ENCODE measurements around the gene CASK. TPM values are rescaled to one million over a fixed set of nuclear protein-coding genes. Genes with fewer than 3 reads are reported as not detected.
A peak's percentile ranks its signal among the peaks of the same experiment; 100 is the strongest.

Gene CASK
- total RNA-seq, 1 donor: 65.6 TPM

DNA sequence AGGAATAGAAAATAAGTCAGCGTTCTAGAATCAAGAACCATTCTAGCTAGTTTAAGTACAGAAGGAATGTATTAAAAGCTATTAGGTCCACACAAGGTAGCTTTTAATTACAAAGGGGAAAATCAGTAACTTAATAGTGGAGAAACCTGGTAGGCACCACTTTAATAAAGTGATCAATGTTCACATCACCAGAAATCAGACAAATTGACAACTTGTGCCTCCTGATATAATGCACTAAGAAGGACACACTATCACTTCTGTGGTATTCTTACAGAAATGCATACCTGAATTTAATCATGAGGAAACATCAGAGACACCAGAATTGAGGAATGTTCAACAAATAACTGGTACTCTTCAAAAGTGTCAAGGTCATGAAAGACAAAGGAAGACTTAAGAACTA, 421.4 kb downstream of the CASK start:
- TF ChIP-seq, protein P1, sequence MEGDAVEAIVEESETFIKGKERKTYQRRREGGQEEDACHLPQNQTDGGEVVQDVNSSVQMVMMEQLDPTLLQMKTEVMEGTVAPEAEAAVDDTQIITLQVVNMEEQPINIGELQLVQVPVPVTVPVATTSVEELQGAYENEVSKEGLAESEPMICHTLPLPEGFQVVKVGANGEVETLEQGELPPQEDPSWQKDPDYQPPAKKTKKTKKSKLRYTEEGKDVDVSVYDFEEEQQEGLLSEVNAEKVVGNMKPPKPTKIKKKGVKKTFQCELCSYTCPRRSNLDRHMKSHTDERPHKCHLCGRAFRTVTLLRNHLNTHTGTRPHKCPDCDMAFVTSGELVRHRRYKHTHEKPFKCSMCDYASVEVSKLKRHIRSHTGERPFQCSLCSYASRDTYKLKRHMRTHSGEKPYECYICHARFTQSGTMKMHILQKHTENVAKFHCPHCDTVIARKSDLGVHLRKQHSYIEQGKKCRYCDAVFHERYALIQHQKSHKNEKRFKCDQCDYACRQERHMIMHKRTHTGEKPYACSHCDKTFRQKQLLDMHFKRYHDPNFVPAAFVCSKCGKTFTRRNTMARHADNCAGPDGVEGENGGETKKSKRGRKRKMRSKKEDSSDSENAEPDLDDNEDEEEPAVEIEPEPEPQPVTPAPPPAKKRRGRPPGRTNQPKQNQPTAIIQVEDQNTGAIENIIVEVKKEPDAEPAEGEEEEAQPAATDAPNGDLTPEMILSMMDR (IDR thresholded peaks at IDR 0.05; ENCODE audit: insufficient read depth, low read depth, low read length): no peak
- H3K4me3 ChIP-seq (ENCODE audit: low read depth, low read length): no peak overlapping the region
- no peak for DNase-seq (ENCODE audit: low read depth)

DNA sequence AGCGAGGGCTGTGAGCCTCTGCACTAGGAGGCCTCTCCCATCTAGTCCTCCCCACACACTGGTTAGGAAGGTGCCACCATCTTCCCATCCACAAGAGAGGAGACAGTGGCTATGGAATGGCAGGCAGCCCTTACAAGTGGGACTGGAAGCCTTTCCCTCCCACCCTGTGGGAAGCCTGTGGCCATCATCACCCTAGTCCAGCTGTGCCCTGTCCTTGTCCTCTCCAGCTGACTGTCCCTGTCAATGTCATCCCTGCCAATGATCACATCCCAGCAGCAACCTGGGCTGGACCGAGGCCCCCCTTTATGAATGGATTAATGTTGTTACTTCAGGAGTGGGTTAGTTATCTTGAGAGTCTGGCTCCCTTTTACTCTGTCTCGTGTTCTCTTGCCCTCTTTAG, 423.4 kb downstream of the CASK start:
- TF ChIP-seq, protein P1 (IDR thresholded peaks at IDR 0.05; ENCODE audit: insufficient read depth, low read depth, low read length): no peak
- DNase-seq (ENCODE audit: low read depth): no peak
- H3K4me3 ChIP-seq (ENCODE audit: low read depth, low read length): no peak overlapping the region

DNA sequence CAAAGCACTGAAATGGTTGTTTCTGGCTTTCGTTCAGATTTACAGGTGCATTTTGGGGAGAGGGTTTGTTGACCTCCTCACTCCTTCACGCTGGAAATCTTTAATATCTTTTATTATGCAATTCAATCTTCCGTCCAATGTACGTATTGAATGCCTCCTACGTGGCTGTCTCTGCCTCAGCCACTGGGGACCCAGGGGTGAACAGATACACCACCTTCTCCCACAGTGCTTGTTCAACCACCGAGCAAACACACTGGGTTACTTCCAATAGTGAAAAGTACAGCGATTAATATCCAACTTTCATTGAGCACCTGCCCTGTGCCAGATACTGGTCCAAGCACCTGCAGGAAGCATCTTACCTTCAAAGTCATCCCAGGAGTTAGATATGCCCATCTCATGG, 424.2 kb downstream of the CASK start:
- DNase-seq (ENCODE audit: low read depth): no peak
- TF ChIP-seq, protein P1 (IDR thresholded peaks at IDR 0.05; ENCODE audit: insufficient read depth, low read depth, low read length): no peak
- no peak overlapping the region for H3K4me3 ChIP-seq (ENCODE audit: low read depth, low read length)

DNA sequence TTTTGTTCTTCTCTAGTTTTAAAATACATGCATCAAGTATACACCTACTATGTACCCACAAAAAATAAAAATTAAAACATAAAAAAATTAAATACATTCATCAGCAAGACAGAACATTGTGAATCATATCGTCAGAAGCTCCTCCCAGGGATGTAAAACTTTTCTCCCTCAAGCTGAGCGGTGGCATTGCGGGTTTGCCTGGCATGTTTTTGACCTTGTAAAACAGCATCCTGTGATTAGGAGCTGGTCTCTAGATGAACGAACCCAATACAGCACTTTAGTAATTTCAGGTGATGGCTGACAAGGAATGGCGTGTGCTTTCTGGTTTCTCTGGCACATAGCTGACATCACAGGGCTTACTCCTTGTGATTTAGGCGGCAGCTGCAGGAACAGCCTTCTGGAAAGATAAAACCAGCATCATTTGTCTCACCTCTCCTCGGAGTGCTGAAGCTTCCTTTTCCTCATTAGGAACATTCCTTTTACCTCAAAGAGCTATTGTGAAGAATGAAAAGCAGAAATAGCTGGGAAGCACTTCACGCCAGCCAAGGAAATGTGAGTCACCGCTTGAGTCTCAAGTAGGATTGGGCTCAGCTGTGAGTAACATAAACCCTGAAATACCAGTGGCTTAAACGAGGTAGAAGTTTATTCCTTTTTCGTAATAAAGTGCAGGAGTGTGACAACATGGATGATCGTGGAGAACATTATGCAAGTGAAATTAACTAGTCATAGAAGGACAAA, 431.9 kb downstream of the CASK start:
- DNase-seq (ENCODE audit: low read depth): peak; percentile 96
- H3K4me3 ChIP-seq (ENCODE audit: low read depth, low read length): peak overlapping the region; percentile 35
- TF ChIP-seq, protein P1 (IDR thresholded peaks at IDR 0.05; ENCODE audit: insufficient read depth, low read depth, low read length): no peak

DNA sequence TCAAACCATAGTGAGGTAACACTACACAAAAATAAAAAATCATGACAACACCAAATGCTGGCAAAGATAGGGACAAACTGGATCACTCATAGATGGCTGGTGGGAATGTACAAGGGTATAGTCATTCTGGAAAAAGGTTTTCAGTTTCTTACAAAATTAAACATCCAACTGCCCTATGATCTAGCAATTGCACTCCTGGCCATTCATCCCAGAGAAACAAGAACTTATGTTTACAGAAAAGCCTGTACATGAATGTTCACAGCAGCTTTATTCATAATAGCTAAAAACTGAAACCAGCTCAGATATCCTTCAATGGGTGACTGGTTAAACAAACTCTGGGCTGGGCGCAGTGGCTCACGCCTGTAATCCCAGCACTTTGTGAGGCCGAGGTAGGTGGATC, 432.9 kb downstream of the CASK start:
- H3K4me3 ChIP-seq (ENCODE audit: low read depth, low read length): no peak overlapping the region
- peak; percentile 6 for DNase-seq (ENCODE audit: low read depth)
- TF ChIP-seq, protein P1 (IDR thresholded peaks at IDR 0.05; ENCODE audit: insufficient read depth, low read depth, low read length): no peak

DNA sequence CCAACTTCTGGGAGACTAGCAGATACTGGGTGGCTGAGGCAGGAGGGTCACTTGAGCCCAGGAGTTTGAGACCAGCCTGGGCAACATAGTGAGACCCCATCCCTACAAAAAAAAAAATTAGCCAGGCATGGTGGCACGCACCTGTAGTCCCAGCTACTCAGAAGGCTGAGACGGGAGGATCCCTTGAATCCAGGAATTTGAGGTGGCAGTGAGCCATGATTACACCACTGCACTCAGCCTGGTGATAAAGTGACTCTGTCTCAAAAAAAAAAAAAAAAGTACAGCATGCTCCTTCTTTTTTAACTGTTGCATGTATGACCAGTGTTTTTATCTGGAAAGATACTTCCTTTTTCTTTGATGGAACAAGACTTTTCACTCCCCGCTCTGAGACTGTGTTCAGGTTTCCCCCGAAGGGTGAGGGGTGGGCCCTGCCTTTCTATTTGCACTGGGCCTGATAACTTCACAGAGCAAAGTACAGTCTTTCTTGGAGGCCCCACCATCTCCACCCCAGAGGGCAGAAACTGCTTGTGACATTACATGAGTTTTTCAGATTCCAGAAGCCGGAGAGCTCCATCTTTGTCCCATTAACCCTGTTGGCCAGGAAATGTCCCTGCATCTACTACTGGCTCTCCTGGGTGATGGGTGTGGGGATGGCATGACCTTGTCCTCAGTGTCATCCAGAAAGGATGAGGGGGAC, 441.1 kb downstream of the CASK start:
- H3K4me3 ChIP-seq (ENCODE audit: low read depth, low read length): no peak overlapping the region
- DNase-seq (ENCODE audit: low read depth): peak; percentile 16
- TF ChIP-seq, protein P1 (IDR thresholded peaks at IDR 0.05; ENCODE audit: insufficient read depth, low read depth, low read length): no peak

Measured in fibroblast of villous mesenchyme (primary cell).